ENCODE measurements around the gene DMRT1.

- TF ChIP-seq POLR2AphosphoS5 (IDR thresholded peaks at IDR 0.05; ENCODE audit: low read depth, low read length) (no peak), TAF1 (IDR thresholded peaks at IDR 0.05; ENCODE audit: borderline replicate concordance, insufficient read depth, low read length) (no peak), SIN3A (IDR thresholded peaks at IDR 0.05; ENCODE audit: borderline replicate concordance, insufficient read depth, low read length) (no peak)
- TF ChIP-seq, protein P1, sequence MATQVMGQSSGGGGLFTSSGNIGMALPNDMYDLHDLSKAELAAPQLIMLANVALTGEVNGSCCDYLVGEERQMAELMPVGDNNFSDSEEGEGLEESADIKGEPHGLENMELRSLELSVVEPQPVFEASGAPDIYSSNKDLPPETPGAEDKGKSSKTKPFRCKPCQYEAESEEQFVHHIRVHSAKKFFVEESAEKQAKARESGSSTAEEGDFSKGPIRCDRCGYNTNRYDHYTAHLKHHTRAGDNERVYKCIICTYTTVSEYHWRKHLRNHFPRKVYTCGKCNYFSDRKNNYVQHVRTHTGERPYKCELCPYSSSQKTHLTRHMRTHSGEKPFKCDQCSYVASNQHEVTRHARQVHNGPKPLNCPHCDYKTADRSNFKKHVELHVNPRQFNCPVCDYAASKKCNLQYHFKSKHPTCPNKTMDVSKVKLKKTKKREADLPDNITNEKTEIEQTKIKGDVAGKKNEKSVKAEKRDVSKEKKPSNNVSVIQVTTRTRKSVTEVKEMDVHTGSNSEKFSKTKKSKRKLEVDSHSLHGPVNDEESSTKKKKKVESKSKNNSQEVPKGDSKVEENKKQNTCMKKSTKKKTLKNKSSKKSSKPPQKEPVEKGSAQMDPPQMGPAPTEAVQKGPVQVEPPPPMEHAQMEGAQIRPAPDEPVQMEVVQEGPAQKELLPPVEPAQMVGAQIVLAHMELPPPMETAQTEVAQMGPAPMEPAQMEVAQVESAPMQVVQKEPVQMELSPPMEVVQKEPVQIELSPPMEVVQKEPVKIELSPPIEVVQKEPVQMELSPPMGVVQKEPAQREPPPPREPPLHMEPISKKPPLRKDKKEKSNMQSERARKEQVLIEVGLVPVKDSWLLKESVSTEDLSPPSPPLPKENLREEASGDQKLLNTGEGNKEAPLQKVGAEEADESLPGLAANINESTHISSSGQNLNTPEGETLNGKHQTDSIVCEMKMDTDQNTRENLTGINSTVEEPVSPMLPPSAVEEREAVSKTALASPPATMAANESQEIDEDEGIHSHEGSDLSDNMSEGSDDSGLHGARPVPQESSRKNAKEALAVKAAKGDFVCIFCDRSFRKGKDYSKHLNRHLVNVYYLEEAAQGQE (IDR thresholded peaks at IDR 0.05; ENCODE audit: insufficient read depth in 1 of 2, low read depth in 2 of 2, low read length in 2 of 2) = no peak
Observed at GRCh38 chr9:971901-972500, 130.5 kb downstream of the DMRT1 start.

All from PFSK-1 (cell line).